GM21737 (cell line): Measurements from ENCODE around the gene CHTOP.

Source experiments
- ATAC-seq: cut with Tn5 transposase; IDR thresholded peaks from one replicate; pipeline ENCODE4 v1.9.1; 2021; ENCODE audit warnings: mild to moderate bottlenecking, moderate library complexity; ENCODE audit not compliant: unreplicated experiment

CHTOP gene

GRCh38 chr1:153612755-153613331 is 21.0 kb upstream of the CHTOP start, which contains the start of gene S100A16:
S100A16 (minus strand) TSS chr1:153613137; CDS start chr1:153608151, 4,986 bp downstream.
- no peak for ATAC-seq

- no peak for ATAC-seq
Observed at GRCh38 chr1:153613406-153613805, 20.5 kb upstream of the CHTOP start.

GRCh38 chr1:153614189-153614900 is 19.5 kb upstream of the CHTOP start:
- ATAC-seq: no peak

GRCh38 chr1:153614906-153615305 is 19.0 kb upstream of the CHTOP start:
- ATAC-seq: no peak

GRCh38 chr1:153615406-153615805 is 18.5 kb upstream of the CHTOP start:
- no peak for ATAC-seq

GRCh38 chr1:153616144-153616916 is 17.5 kb upstream of the CHTOP start, which contains the start of gene S100A14:
S100A14 (minus strand) TSS chr1:153616325; CDS start chr1:153615858, 467 bp downstream.
- ATAC-seq: no peak

- ATAC-seq: no peak
Observed at GRCh38 chr1:153616917-153617311, 17.0 kb upstream of the CHTOP start.

- no peak for ATAC-seq
Observed at GRCh38 chr1:153617663-153618062, 16.2 kb upstream of the CHTOP start.

- no peak for ATAC-seq
Observed at GRCh38 chr1:153619171-153619570, 14.7 kb upstream of the CHTOP start.

GRCh38 chr1:153623101-153623500 is 10.8 kb upstream of the CHTOP start:
- ATAC-seq: no peak

- ATAC-seq: no peak
Observed at GRCh38 chr1:153624965-153625611, 8.8 kb upstream of the CHTOP start.

GRCh38 chr1:153626477-153626903 is 7.4 kb upstream of the CHTOP start:
- ATAC-seq: no peak

- ATAC-seq: no peak
Observed at GRCh38 chr1:153626904-153627714, 6.8 kb upstream of the CHTOP start, which contains the start of gene S100A13. S100A13 (minus strand) TSS chr1:153627505; CDS start chr1:153626472, 1,033 bp downstream.

- no peak for ATAC-seq
Observed at GRCh38 chr1:153627715-153628626, 5.9 kb upstream of the CHTOP start, which contains the start of gene S100A1. S100A1 (plus strand) TSS chr1:153628434; CDS start chr1:153630522, 2,088 bp downstream.

- ATAC-seq: no peak
Observed at GRCh38 chr1:153628638-153629342, 5.1 kb upstream of the CHTOP start.

GRCh38 chr1:153629343-153629665 is 4.6 kb upstream of the CHTOP start:
- no peak for ATAC-seq

- no peak for ATAC-seq
Observed at GRCh38 chr1:153629971-153630370, 3.9 kb upstream of the CHTOP start.

- ATAC-seq: no peak
Observed at GRCh38 chr1:153630384-153630783, 3.5 kb upstream of the CHTOP start.
